Measurements from ENCODE around the gene KPTN. TPM values are rescaled to one million over a fixed set of nuclear protein-coding genes. Genes with fewer than 3 reads are reported as not detected.

Gene KPTN
- 9.1 TPM for total RNA-seq
- long read RNA-seq, transcript KPTN-201 (12 exons, 1,691 nt) = major isoform, 5 of 13 reads
- long read RNA-seq, partial matches to known transcripts = 2 of 13 reads
- long read RNA-seq, other reads (novel, unspliced or antisense) = 6 of 13 reads

GRCh38 chr19:47483800-47484690 lies at the start of gene KPTN:
Gene KPTN (minus strand): TSS chr19:47484219. CDS start chr19:47484160, 59 bp downstream.
- peak; percentile 93 for ATAC-seq
- peak; percentile 94 for DNase-seq (ENCODE audit: missing footprints)
- intact Hi-C loops (cut with DNase I) = loop anchor here (1.0 kb wide), 1 partner anchor 31 kb away; the partner anchor contains the start of gene NAPA

- DNase-seq (ENCODE audit: missing footprints) (no peak), ATAC-seq (peak; percentile 13)
- intact Hi-C loops (cut with DNase I) = no loop called here
Observed at GRCh38 chr19:47531640-47532387, 47.8 kb upstream of the KPTN start.

GRCh38 chr19:47529018-47529742 lies 45.2 kb upstream of the KPTN start:
- no peak for DNase-seq (ENCODE audit: missing footprints)
- intact Hi-C loops (cut with DNase I) = no loop called here
- no peak for ATAC-seq

- ATAC-seq (no peak), DNase-seq (ENCODE audit: missing footprints) (no peak)
- intact Hi-C loops (cut with DNase I) = no loop called here
Observed at GRCh38 chr19:47526798-47527197, 42.8 kb upstream of the KPTN start.

GRCh38 chr19:47523473-47523872 lies 39.5 kb upstream of the KPTN start:
- ATAC-seq (peak; percentile 65), DNase-seq (ENCODE audit: missing footprints) (no peak)
- intact Hi-C loops (cut with DNase I) = loop anchor here (2.0 kb wide), 1 partner anchor 77 kb away; no protein-coding TSS in a partner anchor

GRCh38 chr19:47521473-47522180 lies 37.6 kb upstream of the KPTN start:
- DNase-seq (ENCODE audit: missing footprints) (no peak), ATAC-seq (peak; percentile 18)
- intact Hi-C loops (cut with DNase I) = loop anchor here (2.0 kb wide), 1 partner anchor 79 kb away; no protein-coding TSS in a partner anchor

- intact Hi-C loops (cut with DNase I) = no loop called here
- no peak for ATAC-seq
- DNase-seq (ENCODE audit: missing footprints) = no peak
Observed at GRCh38 chr19:47520839-47521238, 36.8 kb upstream of the KPTN start.

GRCh38 chr19:47520343-47520806 lies 36.4 kb upstream of the KPTN start:
- DNase-seq (ENCODE audit: missing footprints) (no peak), ATAC-seq (no peak)
- intact Hi-C loops (cut with DNase I) = no loop called here

GRCh38 chr19:47518854-47519253 lies 34.8 kb upstream of the KPTN start:
- intact Hi-C loops (cut with DNase I) = loop anchor here (5.0 kb wide), 1 partner anchor 178 kb away; no protein-coding TSS in a partner anchor
- ATAC-seq = no peak
- no peak for DNase-seq (ENCODE audit: missing footprints)

- intact Hi-C loops (cut with DNase I) = loop anchor here (5.0 kb wide), 1 partner anchor 179 kb away; no protein-coding TSS in a partner anchor
- DNase-seq (ENCODE audit: missing footprints) = no peak
- no peak for ATAC-seq
Observed at GRCh38 chr19:47518139-47518538, 34.1 kb upstream of the KPTN start.

- peak; percentile 99 for ATAC-seq
- intact Hi-C loops (cut with DNase I) = loop anchor here (1.0 to 5.0 kb wide), 5 partner anchors 31 to 182 kb away; partner anchors contain the start of genes BICRA and KPTN
- peak; percentile 100 for DNase-seq (ENCODE audit: missing footprints)
Observed at GRCh38 chr19:47514869-47515588, 31.0 kb upstream of the KPTN start, which contains the start of gene NAPA. Gene NAPA (minus strand): TSS chr19:47515063. CDS start chr19:47514940, 123 bp downstream.

GRCh38 chr19:47514151-47514868 lies 30.3 kb upstream of the KPTN start:
- DNase-seq (ENCODE audit: missing footprints) = no peak
- ATAC-seq = no peak
- intact Hi-C loops (cut with DNase I) = loop anchor here (2.0 kb wide), 1 partner anchor 94 kb away; the partner anchor contains the start of gene BICRA

GRCh38 chr19:47512948-47513319 lies 28.9 kb upstream of the KPTN start:
- ATAC-seq = no peak
- intact Hi-C loops (cut with DNase I) = no loop called here
- no peak for DNase-seq (ENCODE audit: missing footprints)

- DNase-seq (ENCODE audit: missing footprints) (no peak), ATAC-seq (no peak)
- intact Hi-C loops (cut with DNase I) = no loop called here
Observed at GRCh38 chr19:47512183-47512947, 28.3 kb upstream of the KPTN start.

- ATAC-seq (no peak), DNase-seq (ENCODE audit: missing footprints) (no peak)
- intact Hi-C loops (cut with DNase I) = no loop called here
Observed at GRCh38 chr19:47511681-47512080, 27.7 kb upstream of the KPTN start.

GRCh38 chr19:47511128-47511517 lies 27.1 kb upstream of the KPTN start:
- no peak for ATAC-seq
- no peak for DNase-seq (ENCODE audit: missing footprints)
- intact Hi-C loops (cut with DNase I) = no loop called here
